Measurements from ENCODE around the gene UTP20. TPM values are rescaled to one million over a fixed set of nuclear protein-coding genes. Genes with fewer than 3 reads are reported as not detected.

UTP20 gene
- total and polyA plus RNA-seq, 2 donors (not counting 3 experiments of a cell fraction or from before 2014, with no cell fraction given) = 4.6 to 23.1 TPM

DNA sequence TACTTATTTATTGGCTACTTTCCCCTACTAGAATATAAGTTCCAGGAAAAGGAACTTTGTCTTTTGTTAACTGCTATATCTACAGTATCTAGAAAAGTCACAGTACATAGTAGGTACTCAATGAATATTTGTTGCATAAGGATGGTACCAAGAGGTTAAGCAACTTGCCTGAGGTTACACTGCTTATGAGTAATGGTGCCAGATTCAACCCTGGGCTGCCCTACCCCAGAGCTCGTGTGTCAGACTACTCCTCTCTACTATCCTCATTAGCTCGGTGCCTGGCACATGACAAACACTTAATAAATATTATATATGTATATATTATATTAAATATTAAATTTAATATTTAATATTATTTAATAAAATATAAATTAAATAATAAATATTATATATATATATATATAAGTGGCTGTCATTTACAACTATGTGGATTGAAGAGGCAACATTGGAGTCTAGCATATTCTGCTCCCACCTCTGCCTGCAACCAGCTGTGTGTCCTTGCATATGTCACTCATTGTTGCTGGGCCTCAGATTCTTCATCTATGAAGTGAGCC, 25.4 kb downstream of the UTP20 start:
- no peaks in the 10 kb centered on the region for H3K9me3 ChIP-seq (replicated peaks; ENCODE audit: control insufficient read depth, insufficient read depth, low read length)
- dilution Hi-C loops (cut with MboI; ENCODE audit: extremely low pct_ligation_motif_present, low sequenced_read_pairs) = no loop called here
- H3K9ac ChIP-seq (replicated peaks; ENCODE audit: extremely low read depth, insufficient read depth, low read length) = no peak overlapping the region
- no peak overlapping the region for H3K4me2 ChIP-seq (ENCODE audit: insufficient read depth, low read length)
- H3K79me2 ChIP-seq (ENCODE audit: control insufficient read depth, insufficient read depth, low read length) = no peaks in the 10 kb centered on the region
- H3K27me3 ChIP-seq (ENCODE audit: control insufficient read depth in 2 of 2, insufficient read depth in 2 of 2, low read length in 2 of 2) = no peaks in the 10 kb centered on the region
- no peak for DNase-seq (ENCODE audit: low read depth, low spot score)
- H3K4me1 ChIP-seq (ENCODE audit: control insufficient read depth, extremely low read depth, insufficient read depth, low read length) = no peaks in the 10 kb centered on the region
- H3K9me1 ChIP-seq (replicated peaks; ENCODE audit: control insufficient read depth, extremely low read depth, insufficient read depth, low read length) = no peaks in the 10 kb centered on the region
- no peak overlapping the region for H3K27ac ChIP-seq (ENCODE audit: insufficient read depth, low read depth, low read length)
- H4K20me1 ChIP-seq (replicated peaks; ENCODE audit: control insufficient read depth, extremely low read depth, insufficient read depth, low read length) = no peaks in the 10 kb centered on the region
- H2AFZ ChIP-seq (ENCODE audit: low read depth, low read length) = no peak overlapping the region
- BruUV-seq (replicated peaks) = no TSS peak
- H3K36me3 ChIP-seq (ENCODE audit: control insufficient read depth in 2 of 2, extremely low read depth in 1 of 2, insufficient read depth in 2 of 2, low read length in 2 of 2) = peaks cover 6 to 11% of the 10 kb centered on the region in 2 experiments
- no peak for FAIRE-seq
- ChIA-PET POLR2A (no interaction called here), CTCF (no interaction called here)
- TF ChIP-seq FOS (IDR thresholded peaks at IDR 0.05; ENCODE audit: borderline replicate concordance, insufficient read depth, low read length) (no peak), POLR2A (IDR thresholded peaks at IDR 0.05; ENCODE audit: low read depth, low read length) (no peak), JUN (IDR thresholded peaks at IDR 0.05; ENCODE audit: borderline replicate concordance, insufficient read depth, insufficient read length, low read depth) (no peak), MYC (IDR thresholded peaks at IDR 0.05; ENCODE audit: low read depth, low read length) (no peak), POLR2AphosphoS5 (IDR thresholded peaks at IDR 0.05; ENCODE audit: insufficient read depth, low read depth, low read length) (no peak), GATA2 (IDR thresholded peaks at IDR 0.05; ENCODE audit: insufficient read depth, insufficient read length, low read depth, low read length) (no peak), EZH2 (IDR thresholded peaks at IDR 0.05; ENCODE audit: borderline replicate concordance, low read depth, low read length, severe bottlenecking) (no peak)
- TF ChIP-seq, protein P1, sequence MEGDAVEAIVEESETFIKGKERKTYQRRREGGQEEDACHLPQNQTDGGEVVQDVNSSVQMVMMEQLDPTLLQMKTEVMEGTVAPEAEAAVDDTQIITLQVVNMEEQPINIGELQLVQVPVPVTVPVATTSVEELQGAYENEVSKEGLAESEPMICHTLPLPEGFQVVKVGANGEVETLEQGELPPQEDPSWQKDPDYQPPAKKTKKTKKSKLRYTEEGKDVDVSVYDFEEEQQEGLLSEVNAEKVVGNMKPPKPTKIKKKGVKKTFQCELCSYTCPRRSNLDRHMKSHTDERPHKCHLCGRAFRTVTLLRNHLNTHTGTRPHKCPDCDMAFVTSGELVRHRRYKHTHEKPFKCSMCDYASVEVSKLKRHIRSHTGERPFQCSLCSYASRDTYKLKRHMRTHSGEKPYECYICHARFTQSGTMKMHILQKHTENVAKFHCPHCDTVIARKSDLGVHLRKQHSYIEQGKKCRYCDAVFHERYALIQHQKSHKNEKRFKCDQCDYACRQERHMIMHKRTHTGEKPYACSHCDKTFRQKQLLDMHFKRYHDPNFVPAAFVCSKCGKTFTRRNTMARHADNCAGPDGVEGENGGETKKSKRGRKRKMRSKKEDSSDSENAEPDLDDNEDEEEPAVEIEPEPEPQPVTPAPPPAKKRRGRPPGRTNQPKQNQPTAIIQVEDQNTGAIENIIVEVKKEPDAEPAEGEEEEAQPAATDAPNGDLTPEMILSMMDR (IDR thresholded peaks at IDR 0.05; ENCODE audit: extremely low read depth in 1 of 2, insufficient read depth in 1 of 2, low read depth in 1 of 2, low read length in 2 of 2) = no peak
- TF ChIP-seq, protein P2, sequence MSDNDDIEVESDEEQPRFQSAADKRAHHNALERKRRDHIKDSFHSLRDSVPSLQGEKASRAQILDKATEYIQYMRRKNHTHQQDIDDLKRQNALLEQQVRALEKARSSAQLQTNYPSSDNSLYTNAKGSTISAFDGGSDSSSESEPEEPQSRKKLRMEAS (IDR thresholded peaks at IDR 0.05; ENCODE audit: insufficient read depth, insufficient read length) = no peak
- H3K4me3 ChIP-seq (replicated peaks in 1 of 3; ENCODE audit: insufficient read depth in 1 of 3, low read depth in 1 of 3, low read length in 3 of 3) = no peak overlapping the region
- intact Hi-C loops (cut with micrococcal nuclease) = no loop called here

All from endothelial cell of umbilical vein (primary cell).